ENCODE data around the gene KIF26B.
"Not testable (repeated sequence)": the region's sequence is repeated elsewhere in the genome, so short reads cannot be mapped to it uniquely, and the experiment has no call there.

KIF26B gene

DNA sequence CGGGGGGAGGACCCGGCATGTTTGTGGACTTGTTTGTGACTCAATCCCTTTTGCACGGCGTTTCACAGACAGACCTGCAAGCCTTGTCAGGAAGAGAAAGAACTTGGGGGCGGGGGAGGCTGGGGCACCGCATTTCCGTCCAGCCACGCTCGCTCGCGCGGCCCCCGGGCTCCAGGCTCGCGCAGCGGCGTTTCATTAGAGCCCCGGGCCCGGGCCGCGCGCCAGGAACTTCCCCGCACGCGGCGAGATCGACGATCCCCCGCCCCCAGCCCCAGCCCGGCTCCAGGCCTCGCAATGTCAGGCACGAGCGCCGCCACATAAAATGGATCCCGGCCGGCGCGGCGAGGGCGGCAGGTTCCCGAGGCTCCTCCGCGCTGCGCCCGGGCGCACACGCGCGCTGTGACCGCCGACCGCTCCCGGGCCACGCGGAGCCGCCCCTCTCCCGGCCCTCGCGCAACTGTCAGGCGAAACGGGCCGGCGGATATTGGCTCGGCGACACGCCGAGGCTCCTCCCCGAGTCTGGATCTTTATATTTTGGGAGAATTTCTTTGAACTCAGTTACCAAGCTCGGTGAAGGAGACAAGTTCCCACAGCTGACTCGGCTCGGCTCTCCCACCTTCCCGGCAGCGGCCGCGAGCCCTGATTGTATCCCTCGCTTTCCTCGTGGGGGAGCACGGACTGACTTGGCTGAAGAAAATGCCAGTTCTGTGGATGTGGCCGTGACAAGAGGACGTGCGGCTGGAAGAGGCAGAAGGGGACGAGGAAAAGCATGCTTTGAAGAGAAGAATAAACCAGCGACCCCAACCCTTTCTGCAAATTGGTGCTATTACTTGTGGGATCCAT, at the start of gene KIF26B:
Gene KIF26B (plus strand): TSS at position 557 of the 843 bp plus-strand sequence. CDS start 440 bp downstream, outside the sequence.
- peak; percentile 12 to 13 for DNase-seq

DNA sequence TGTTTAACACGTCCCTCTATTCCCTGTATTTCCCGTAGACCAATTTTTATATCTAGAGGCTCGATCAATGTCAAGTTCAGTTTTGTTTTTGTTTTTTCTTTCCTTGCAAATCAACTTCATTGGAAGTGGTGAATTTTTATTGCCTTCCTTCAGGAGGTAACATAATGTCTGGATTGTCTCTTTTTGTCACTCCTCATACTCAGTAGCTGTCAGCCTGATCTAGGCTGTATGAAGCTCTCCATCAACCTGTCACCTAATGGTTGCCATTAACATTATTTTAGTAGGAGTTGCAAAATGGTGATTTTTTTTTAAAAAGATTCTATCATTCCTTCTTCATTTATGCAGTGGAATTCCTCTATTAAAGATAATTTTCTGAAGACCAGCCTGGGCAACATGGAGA, 49.7 kb upstream of the KIF26B start:
- DNase-seq, result no peak

DNA sequence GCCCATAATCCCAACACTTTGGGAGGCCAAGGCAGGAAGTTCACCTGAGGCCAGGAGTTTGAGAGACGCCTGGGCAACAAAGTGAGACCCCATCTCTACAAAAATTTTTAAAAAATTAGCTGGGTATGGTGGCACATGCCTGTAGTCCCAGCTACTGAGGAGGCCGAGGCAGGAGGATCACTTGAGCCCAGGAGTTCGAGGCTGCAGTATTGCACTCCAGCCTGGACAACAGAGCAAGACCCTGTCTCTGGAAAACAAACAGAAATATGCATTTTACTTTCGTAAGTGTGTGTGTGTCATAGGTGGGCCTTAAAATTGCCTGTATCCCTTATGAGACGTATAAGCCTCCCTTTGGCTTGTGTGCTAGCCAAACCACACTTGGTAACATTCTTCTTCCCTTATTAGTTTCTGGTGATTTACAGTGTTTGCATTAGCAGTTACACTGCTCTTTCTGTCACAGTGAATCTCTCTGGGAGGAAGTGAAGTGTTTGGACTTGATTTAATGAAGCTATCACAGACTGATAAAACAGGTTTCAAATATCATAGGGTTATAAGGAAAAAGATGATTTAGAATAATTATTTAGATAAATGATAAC, 48.9 kb upstream of the KIF26B start:
- no peak for DNase-seq

DNA sequence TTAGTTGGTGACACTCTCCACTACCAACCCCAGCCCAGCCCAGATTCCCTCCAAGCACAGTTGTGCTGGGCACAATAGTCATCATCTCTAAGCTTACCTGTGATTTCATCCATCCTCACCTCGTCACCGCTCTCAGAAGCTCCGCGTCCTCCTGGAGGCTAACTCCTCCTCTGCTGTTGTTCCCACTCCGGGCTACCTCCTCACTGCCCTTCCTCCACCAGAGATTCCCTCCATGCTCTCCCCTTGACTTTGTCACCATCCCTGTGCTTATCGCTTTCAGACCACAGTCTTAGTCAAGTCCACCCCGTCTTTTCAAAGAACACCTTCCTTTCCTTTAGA, 47.0 kb upstream of the KIF26B start:
- no peak for DNase-seq

DNA sequence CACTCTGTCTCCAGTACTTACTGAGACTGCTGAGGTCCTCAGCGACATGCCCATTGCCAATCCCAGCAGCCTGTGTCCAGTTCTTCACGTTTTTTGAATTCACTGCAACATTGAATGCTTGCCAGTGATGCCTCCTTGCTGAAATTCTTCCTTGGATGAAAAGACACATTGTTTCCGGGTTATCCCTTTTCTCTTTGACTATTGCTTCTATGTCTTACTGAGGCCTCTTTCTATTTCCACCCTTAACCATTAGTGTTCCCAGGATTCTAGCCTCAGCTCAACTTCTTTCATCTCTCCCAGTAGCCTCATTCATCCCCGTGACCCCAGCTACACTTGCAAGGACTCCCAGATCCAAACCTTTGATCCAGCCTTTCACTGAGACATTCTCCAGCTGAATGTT, 46.5 kb upstream of the KIF26B start:
- DNase-seq, result no peak

DNA sequence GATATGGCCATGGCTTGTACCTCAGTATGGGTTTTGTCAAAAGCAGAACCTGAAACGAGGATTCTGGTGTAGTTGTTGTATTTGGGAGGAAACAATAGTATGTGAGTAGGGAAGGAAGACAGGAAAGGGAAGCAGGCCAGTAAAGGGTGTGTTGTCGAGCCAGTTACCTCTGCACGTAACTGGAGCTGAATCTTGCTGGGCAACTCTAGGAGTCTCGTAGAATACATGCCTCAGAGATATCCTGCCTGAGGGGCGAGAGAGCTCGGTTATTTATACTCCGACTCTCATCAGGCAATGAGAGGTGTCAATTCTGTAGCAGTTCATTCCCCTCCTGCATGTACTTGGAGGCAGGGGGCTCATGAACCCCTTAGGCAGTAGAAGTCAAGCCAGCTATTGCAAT, 45.9 kb upstream of the KIF26B start:
- DNase-seq, result no peak

DNA sequence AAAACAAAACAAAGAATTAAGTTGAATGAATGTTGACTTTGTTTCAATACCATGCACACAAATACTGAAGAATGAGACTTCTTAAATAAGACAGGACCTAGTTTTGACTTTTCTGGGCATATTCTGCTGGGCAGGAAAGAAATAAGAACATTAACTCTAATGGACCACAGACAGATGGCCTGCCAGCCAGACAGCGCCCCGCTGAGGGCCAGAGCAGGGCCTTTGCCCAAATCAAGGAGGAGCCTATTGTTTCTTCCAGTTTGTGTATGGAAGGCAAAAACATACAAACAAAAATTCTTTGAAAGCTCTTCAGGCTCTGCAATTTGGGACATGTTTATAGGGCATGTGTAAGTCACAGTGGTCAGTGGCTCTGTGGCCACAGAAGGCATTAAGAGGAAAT, 44.4 kb upstream of the KIF26B start:
- no peak for DNase-seq

DNA sequence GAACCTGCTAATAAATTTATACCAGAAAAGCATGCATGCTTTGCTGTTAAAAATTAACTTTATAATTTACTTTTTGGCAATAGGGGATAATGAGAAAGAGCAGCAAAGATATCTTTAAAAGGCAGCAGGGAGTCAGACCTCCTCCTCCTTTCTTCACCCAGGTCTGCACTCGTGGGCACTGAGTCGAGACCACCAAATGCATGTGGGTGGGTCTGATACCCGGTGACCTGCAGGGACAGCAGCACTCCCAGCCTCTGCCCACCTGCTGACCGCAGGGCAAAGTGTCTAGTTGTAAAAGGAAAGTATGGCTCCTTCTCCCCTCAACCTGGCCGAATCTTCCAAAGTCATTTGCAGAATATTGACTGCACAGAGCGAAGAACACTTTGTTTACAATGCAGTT, 43.7 kb upstream of the KIF26B start:
- no peak for DNase-seq

DNA sequence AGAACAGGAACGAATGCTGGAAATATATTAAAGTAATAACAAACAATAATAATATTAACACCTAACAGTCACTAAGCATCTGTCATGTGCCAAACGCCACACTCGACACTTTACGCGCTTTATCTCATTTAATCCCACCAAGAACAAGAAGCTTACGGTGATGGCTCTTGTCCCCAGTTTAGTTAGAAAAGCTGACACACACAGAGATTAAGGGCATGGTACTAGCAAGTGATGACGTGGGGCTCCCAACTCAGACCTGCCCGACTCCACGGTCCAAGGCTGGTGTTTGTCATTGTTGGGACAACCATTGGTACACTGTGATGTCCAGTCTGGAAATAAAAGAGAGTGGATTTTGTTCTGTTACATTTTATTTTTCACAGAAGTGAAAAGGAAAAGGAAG, 41.1 kb upstream of the KIF26B start:
- no peak for DNase-seq

DNA sequence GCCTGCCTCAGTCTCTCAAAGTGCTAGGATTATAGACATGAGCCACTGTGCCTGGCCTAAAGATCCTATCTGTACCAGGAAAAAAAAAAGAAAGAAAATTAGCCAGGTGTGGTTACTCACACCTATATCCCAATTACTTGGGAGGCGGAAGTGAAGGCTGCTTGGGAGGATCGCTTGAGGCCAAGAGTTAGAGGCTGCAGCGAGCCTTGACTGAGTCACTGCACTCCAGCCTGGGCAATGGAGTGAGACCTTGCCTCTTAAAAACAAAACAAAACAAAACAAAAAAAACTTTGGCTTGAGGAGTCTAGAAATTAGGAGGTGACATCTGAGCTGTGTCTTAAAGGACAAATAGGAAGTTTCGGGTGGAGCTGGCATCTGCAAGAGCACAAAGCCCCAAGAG, 38.7 kb upstream of the KIF26B start:
- no peak for DNase-seq

DNA sequence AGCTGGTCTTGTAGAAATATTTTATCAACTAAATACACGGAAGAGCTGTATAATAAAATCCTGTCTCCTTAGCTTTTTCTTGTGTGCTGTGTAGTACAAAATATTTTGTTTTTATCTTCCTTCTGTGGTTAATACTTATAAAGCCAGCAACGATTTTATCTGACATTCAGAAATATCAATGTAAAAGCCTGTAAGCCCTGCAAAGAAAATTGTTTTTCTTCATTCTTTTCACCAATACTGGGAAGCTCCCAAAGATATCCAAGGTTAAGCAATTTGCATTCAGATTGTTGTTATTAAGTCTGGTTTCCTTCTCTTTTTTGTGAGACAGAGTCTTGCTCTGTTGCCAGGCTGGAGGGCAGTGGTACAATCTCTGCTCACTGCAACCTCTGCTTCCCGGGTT, 38.0 kb upstream of the KIF26B start:
- no peak for DNase-seq

DNA sequence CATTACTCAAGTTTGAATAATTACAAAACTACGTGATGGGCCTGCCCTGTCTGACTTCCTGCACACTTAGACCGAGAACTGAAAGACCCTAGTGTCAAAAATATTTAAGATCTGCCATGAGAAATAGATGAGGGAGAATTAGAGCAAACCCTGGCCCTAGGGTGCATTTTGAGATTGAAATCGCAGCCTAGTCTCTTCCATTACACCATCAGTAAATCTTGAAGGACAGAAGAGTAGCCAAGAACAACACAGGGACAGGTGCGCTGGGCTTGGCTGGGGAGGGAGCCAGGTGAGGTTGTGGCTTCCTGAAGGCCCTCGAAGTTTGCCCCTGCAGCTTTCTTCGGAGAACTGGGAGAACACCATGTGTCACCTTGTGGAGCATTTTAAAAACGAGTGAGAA, 36.7 kb upstream of the KIF26B start:
- no peak for DNase-seq

DNA sequence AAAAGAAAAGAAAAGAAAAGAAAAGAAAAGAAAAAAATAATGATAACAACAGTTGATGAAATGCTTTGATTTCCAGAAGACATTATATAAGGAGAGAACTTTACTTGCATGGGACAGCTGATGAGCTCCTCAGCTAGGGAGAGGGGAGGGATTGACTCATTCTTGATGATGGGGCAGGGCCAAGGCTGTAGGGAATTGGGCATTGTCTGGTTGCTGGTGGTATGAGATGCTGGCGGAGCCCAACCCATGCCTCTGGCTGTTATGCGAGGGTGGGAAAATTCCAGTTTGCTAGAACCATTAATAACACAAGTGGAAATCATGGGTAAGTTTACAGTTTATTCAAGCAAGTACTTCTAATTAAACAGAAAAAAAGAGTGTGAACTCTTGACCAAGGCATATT, 36.0 kb upstream of the KIF26B start:
- no peak for DNase-seq

DNA sequence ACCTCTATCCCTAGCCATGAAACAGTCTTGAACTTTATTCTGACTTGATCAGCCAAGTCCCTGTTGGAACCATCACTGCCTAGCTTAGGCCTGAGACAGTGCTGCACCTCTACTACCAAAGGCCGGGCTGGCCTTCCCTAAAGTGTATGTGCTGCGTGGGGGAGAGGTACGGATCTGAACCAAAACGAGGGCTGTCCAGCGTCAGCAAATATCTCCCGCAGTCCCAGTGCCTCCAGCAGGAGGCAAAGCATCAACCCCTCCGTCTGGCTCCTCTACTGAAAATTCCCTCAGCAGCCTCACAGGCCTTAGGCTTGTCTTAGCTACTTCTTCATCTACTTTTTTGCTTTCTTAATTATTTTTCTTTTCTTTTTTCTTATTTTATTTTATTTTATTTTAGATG, 33.3 kb upstream of the KIF26B start:
- no peak for DNase-seq

DNA sequence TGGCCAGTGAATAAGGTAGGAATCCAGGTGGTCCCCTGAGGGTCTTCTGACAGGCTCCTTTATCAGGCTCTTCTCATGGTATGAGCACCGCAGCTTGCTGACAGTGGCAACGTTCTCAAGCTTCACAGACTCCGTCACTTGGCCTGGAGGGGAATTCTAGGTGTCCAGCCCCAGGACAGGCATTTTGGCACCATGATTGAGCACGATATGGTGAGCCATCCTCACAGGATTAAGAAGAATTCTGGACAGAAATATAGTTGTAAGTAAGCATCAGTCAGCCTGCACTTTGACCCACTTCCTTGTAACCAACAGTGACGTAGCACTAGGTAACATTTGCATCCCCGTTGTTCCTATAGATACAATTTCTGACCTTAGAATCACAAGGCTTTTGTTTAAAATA, 30.5 kb upstream of the KIF26B start:
- no peak for DNase-seq

DNA sequence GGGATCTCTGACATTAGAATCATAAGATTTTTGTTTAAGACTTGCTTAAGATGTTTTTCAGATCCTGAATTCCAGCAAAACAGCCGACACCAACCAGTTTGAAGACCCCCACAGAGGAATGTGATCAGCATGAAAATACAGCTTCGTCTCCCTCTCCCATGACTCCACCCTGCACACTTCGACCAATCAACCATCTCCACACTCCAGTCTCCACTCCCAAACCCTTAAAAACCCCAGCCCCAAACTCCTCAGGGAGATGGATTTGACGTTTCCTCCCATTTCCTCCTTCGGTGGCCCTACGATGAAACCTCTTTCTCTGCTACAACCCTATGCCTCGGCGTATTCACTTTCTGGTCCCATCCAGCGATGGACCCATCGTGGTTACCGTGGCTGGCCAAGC, 30.1 kb upstream of the KIF26B start:
- DNase-seq, result no peak

DNA sequence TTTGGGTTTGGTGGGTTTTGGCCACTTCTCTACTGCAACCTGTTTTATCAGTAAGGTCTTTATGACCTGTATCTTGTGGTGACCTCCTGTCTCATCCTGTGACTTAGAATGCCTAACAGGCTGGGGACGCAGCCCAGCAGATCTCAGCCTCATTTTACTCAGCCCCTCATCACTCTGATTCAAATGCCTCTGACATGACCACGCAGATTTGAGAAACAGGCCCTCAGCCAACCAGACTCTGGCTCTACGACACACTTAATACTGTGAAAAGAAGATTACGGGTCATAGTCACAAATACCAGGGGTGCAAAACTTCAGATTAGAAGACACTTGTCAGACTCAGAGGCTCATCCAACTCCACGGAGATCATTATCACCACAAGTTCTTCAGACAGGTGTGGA, 28.3 kb upstream of the KIF26B start:
- no peak for DNase-seq

DNA sequence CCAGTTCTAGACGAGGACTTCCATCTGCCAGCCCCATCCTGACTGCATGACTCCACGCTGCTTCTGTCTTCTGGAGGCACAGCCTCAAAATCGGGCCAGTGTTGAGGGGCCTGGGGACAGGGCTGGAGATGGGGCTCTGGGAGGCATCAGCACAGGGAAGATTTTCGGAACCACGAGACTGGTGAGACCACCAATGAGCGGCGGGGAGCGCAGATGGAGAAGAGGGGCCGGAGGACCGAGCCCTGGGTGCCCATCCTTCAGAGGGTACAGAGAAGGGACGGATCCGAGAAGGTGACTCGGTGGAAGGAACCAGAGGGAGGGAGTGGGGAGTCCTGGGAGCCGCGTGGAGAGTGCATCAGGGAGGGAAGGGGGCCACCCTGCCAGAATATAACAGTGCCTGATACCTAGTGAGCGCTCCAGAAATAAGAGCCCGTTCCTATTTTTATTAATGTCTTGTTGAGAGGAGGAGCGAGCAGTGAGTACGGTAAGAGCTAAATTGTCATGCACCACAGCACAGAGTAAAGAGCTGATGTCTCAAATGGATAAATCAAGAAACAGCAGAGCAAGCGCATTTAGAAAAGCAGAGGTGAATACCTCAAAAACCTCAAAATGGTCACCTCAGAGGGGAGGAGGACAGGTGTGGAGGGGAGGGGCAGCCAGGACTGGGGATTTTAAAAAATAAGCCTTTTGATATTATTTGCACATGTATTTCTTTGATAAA, 26.2 kb upstream of the KIF26B start:
- DNase-seq, result no peak

DNA sequence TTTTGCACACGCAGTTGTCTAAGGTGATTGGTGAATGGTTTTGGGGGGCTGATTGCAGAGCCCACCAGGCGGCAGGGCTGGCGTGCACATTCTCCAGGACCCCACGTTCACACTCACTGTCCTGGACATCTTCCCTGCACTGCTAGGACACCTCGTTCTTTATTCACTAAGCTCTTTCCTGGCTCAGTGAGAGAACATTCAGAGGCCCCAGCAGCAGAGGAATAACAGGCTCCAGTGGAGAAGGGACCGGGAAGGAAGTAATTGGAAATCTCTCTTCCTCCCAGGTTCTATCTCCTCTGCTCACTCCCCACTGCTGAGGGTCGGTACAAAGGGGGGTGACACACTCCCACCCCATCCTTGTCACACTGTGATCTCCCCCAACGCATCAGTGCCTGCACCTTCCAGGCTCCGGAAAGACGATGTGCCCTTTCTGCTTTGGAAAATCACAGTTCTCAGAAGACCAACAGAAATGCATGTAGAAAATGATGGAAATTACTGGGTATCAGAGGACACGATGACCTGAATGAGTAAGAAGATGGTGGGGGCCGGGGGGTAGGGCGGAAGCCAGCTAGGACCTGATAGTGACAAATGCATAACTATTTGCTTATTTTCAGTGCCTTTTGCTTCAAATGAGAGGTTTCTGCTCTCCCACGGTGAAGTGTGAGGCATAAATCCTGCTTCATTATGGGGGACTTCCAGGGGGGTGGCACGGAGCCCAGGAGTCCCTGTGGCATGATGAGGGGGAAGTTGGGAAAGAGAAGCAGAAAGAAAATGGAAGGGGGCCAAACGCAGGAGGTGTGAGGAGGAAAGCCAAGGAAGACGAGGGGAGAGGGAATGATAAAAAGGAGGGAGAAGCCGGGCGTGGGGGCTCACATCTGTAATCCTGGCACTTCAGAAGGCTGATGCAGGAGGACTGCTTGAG, 25.2 kb upstream of the KIF26B start:
- DNase-seq, result no peak

DNA sequence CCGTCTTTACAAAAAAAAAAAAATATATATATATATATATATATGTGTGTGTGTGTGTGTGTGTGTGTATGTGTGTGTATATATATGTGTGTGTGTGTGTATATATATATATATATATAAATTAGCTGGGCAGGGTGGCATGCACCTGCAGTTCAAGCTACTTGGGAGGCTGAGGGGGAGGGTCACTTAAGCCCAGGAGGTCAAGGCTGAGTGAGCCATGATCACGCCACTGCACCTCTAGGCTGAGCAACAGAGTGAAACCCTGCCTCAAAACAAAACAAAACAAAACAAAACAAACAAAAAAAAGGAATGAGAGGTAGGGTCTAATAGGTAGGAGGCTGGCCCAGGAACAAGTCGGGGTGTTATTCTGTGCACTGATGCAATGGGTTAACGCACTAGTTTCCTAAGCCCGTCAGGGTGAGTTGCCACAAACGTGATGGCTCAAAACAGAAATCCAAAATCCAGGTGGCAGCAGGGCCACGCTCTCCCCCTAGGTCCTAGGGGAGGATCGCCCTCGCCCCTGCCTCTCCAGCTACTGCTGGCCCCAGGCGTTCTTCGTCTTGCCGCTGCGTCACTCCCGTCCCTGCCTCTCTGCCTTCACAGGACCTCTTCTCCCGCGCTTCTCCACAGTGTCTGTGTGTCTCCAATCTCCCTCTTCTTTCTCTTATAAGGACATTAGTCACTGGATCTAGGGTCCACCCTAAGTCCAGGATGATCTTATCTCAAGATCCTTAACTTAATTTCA, 24.3 kb upstream of the KIF26B start:
- DNase-seq, result not testable (repeated sequence)

DNA sequence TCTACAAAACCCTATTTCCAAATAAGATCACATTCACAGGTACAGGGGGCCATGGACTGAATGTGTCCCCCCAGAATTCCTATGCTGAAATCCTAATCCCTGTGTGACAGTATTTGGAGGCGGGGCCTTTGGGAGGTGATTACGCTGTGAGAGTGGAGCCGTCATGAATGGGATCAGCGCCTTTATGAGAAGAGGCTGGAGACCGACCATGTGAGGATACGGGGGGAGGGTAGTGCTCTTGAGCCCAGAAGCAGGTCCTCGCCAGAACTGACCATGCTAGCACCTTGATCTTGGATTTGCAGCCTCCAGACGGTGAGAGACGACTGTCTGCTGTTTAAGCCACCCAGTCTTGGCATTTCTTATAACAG, 23.8 kb upstream of the KIF26B start:
- DNase-seq, result no peak

DNA sequence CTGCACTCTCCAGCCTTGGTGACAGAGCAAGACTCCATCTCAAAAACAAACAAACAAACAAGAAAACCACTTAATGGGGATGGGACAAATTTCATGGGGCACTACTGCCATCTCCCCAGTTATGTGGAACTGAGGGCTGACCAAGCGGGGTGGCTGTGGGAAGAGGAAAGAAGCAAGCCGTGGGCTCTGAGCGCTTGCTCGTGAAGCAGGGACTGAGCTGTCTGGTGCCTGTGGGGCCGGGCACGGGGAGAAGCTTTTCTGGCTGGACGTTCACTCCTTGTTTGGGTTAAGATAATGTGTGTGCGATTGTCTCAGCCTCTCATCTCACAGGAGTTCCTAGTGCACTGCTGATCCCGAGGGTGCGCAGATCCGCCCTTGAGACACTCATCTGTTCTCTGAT, 22.0 kb upstream of the KIF26B start:
- no peak for DNase-seq
